H1 (cell line): Measurements from ENCODE around the gene PPP1R3F. TPM values are rescaled to one million over a fixed set of nuclear protein-coding genes. Genes with fewer than 3 reads are reported as not detected.

Source experiments
- CTCF ChIA-PET: fragments of 300-600 bp; sonication (Branson Sonifier 250); formaldehyde crosslinking; loops from one replicate; lab custom pipeline; 2021; ENCODE audit not compliant: partially characterized antibody; lab: Charles Lee
- POLR2A ChIA-PET: fragments of 300-600 bp; sonication (Branson Sonifier 250); formaldehyde crosslinking; loops from one replicate; lab custom pipeline; 2021; ENCODE audit warnings: inconsistent platforms; ENCODE audit not compliant: partially characterized antibody; lab: Charles Lee
- DNase-seq, 2 experiments: peaks; one replicate each; pipeline versions ENCODE4 v3.0.0 to v3.0.0-alpha.2; 2010 to 2022; ENCODE audit warnings: low spot score in 2 of 2, low read depth in 1 of 2, mixed read lengths in 1 of 2
- FAIRE-seq: peaks from 2 replicates; lab custom pipeline; 2011; peaks lifted over from hg19 to GRCh38; lab: Jason Lieb, UNC
- H2AFZ ChIP-seq: 2 replicates; pipeline ENCODE4 v1.8.1; 2012; ENCODE audit warnings: low read length, inconsistent platforms
- H2AK5ac ChIP-seq: 2 replicates; pipeline ENCODE4 v1.6.1; 2013; ENCODE audit warnings: low read depth, low read length
- H2BK120ac ChIP-seq: replicated peaks from 2 replicates; pipeline ENCODE3; 2013; ENCODE audit warnings: low read depth, low read length, inconsistent platforms
- H2BK12ac ChIP-seq: 2 replicates; pipeline ENCODE4 v1.6.1; 2013; ENCODE audit warnings: low read depth, low read length
- H2BK15ac ChIP-seq: 2 replicates; pipeline ENCODE4 v1.6.1; 2013; ENCODE audit warnings: low read length
- H2BK20ac ChIP-seq: 2 replicates; pipeline ENCODE4 v1.6.1; 2013; ENCODE audit warnings: low read length
- H2BK5ac ChIP-seq: 2 replicates; pipeline ENCODE4 v1.6.1; 2013; ENCODE audit warnings: low read depth, low read length
- H3K14ac ChIP-seq: 2 replicates; pipeline ENCODE4 v1.6.1; 2013; ENCODE audit warnings: inconsistent platforms; ENCODE audit not compliant: insufficient read length
- H3K18ac ChIP-seq: 2 replicates; pipeline ENCODE4 v1.6.1; 2013; ENCODE audit warnings: low read length; ENCODE audit errors: extremely low read depth
- H3K23ac ChIP-seq: 2 replicates; pipeline ENCODE4 v1.6.1; 2013; ENCODE audit warnings: inconsistent platforms; ENCODE audit not compliant: insufficient read length
- H3K23me2 ChIP-seq: 2 replicates; pipeline ENCODE4 v1.6.1; 2013; ENCODE audit warnings: low read depth, low read length
- H3K27ac ChIP-seq: 2 replicates; pipeline ENCODE4 v1.6.1; 2011; ENCODE audit warnings: low read depth, low read length, inconsistent platforms
- H3K27me3 ChIP-seq, 4 experiments: replicated peaks in 1 of 4; 1 replicate in 1 of 4; 2 replicates in 3 of 4; pipeline versions ENCODE4 v1.6.1 to v1.8.1; 2011 to 2013; ENCODE audit warnings: low read length in 3 of 4, mild to moderate bottlenecking in 3 of 4, inconsistent platforms in 2 of 4, mixed read lengths in 2 of 4, moderate library complexity in 1 of 4; ENCODE audit not compliant: control insufficient read depth in 3 of 4, insufficient read depth in 3 of 4; ENCODE audit errors: extremely low read depth in 1 of 4
- H3K36me3 ChIP-seq, 4 experiments: 2 replicates each; pipeline versions ENCODE4 v1.6.1 to v1.8.1; 2011 to 2013; ENCODE audit warnings: mild to moderate bottlenecking in 4 of 4, low read length in 3 of 4, moderate library complexity in 2 of 4, control low read depth in 1 of 4, inconsistent platforms in 1 of 4; ENCODE audit not compliant: insufficient read depth in 4 of 4, control insufficient read depth in 2 of 4
- H3K4ac ChIP-seq: replicated peaks from 2 replicates; pipeline ENCODE3; 2013; ENCODE audit warnings: low read length, low read depth, mixed read lengths, inconsistent platforms; ENCODE audit not compliant: insufficient read length
- H3K4me1 ChIP-seq, 4 experiments: replicated peaks in 1 of 4; 1 replicate in 1 of 4; 2 replicates in 3 of 4; pipeline versions ENCODE4 v1.6.1 to v1.8.1; 2011 to 2013; ENCODE audit warnings: low read length in 3 of 4, inconsistent platforms in 2 of 4, mixed read lengths in 1 of 4; ENCODE audit not compliant: insufficient read depth in 4 of 4, control insufficient read depth in 3 of 4
- H3K4me2 ChIP-seq, 2 experiments: 2 replicates each; pipeline versions ENCODE4 v1.6.1 to v1.8.1; 2011 to 2013; ENCODE audit warnings: low read depth in 2 of 2, low read length in 2 of 2, control low read depth in 1 of 2, inconsistent platforms in 1 of 2, mild to moderate bottlenecking in 1 of 2; ENCODE audit not compliant: insufficient read depth in 1 of 2
- H3K4me3 ChIP-seq, 4 experiments: fragments of 200-600, 300-600 bp in 1 of 4; sonication (generic), shearing (Covaris generic), sonication (Bioruptor Twin) in 1 of 4; 2 replicates each; pipeline versions ENCODE4 v1.5.1 to v1.8.1; 2011 to 2016; ENCODE audit warnings: low read length in 4 of 4, low read depth in 3 of 4, control low read depth in 2 of 4, inconsistent platforms in 2 of 4, mild to moderate bottlenecking in 2 of 4, mixed read lengths in 1 of 4, moderate library complexity in 1 of 4; ENCODE audit not compliant: insufficient read depth in 2 of 4; ENCODE audit errors: extremely low read depth in 1 of 4
- H3K56ac ChIP-seq: replicated peaks from 2 replicates; pipeline ENCODE3; 2013; ENCODE audit warnings: low read depth, mild to moderate bottlenecking, mixed read lengths, low read length, inconsistent platforms; ENCODE audit not compliant: insufficient read length
- H3K79me1 ChIP-seq: 2 replicates; pipeline ENCODE4 v1.6.1; 2013; ENCODE audit warnings: low read depth, low read length, control low read depth
- H3K79me2 ChIP-seq, 2 experiments: 2 replicates each; pipeline versions ENCODE4 v1.6.1 to v1.8.1; 2012 to 2013; ENCODE audit warnings: low read length in 2 of 2, mild to moderate bottlenecking in 2 of 2, inconsistent platforms in 1 of 2; ENCODE audit not compliant: insufficient read depth in 2 of 2, control insufficient read depth in 1 of 2
- H3K9ac ChIP-seq, 4 experiments: replicated peaks in 1 of 4; 1 replicate in 1 of 4; 2 replicates in 3 of 4; pipeline versions ENCODE4 v1.6.1 to v1.8.1; 2011 to 2013; ENCODE audit warnings: low read depth in 3 of 4, low read length in 3 of 4, control low read depth in 2 of 4, mild to moderate bottlenecking in 2 of 4, moderate library complexity in 2 of 4, inconsistent platforms in 1 of 4; ENCODE audit errors: extremely low read depth in 1 of 4
- H3K9me3 ChIP-seq, 2 experiments: 2 replicates each; pipeline versions ENCODE4 v1.6.1 to v1.8.1; 2012 to 2013; ENCODE audit warnings: mild to moderate bottlenecking in 2 of 2, moderate library complexity in 2 of 2, control low read depth in 1 of 2, inconsistent platforms in 1 of 2, low read depth in 1 of 2, low read length in 1 of 2, mixed read lengths in 1 of 2; ENCODE audit not compliant: insufficient read depth in 2 of 2
- H4K20me1 ChIP-seq, 2 experiments: replicated peaks in 1 of 2; 2 replicates each; pipeline versions ENCODE3 to v1.8.1; 2011 to 2013; ENCODE audit warnings: inconsistent platforms in 2 of 2, low read length in 2 of 2, mild to moderate bottlenecking in 1 of 2; ENCODE audit not compliant: insufficient read depth in 2 of 2, control insufficient read depth in 1 of 2
- H4K5ac ChIP-seq: 2 replicates; pipeline ENCODE4 v1.6.1; 2013; ENCODE audit warnings: low read length, low read depth, mixed read lengths, inconsistent platforms; ENCODE audit not compliant: insufficient read length
- H4K8ac ChIP-seq: 2 replicates; pipeline ENCODE4 v1.8.0; 2013; ENCODE audit warnings: mild to moderate bottlenecking, moderate library complexity, low read length, inconsistent platforms; ENCODE audit not compliant: insufficient read depth; ENCODE audit errors: extremely low read depth
- H4K91ac ChIP-seq: replicated peaks from 2 replicates; pipeline ENCODE3; 2013; ENCODE audit warnings: low read length, mixed read lengths, inconsistent platforms; ENCODE audit not compliant: insufficient read length
- BCL11A ChIP-seq, 2 experiments: IDR thresholded peaks; one replicate each; pipeline ENCODE4 v1.6.1; 2011; ENCODE audit warnings: low read depth in 2 of 2, low read length in 2 of 2, mild to moderate bottlenecking in 2 of 2
- GABPA ChIP-seq: IDR thresholded peaks from 2 replicates; pipeline ENCODE4 v1.6.1; 2011; ENCODE audit warnings: mild to moderate bottlenecking, low read length, moderate library complexity, borderline replicate concordance; ENCODE audit not compliant: insufficient read depth
- GTF2F1 ChIP-seq: IDR thresholded peaks from 2 replicates; pipeline ENCODE4 v1.6.1; 2012; ENCODE audit warnings: low read depth, low read length, improper control_type of control experiment, borderline replicate concordance
- HDAC2 ChIP-seq, 2 experiments: fragments of 300-600 bp in 1 of 2; sonication (generic) in 1 of 2; IDR thresholded peaks; 2 replicates each; pipeline ENCODE4 v1.6.1; 2011 to 2012; ENCODE audit warnings: low read depth in 2 of 2, low read length in 2 of 2, mild to moderate bottlenecking in 2 of 2, moderate library complexity in 2 of 2, borderline replicate concordance in 1 of 2, inconsistent platforms in 1 of 2
- SIN3A ChIP-seq, 2 experiments: IDR thresholded peaks in 1 of 2; conservative IDR thresholded peaks in 1 of 2; 2 replicates each; pipeline ENCODE4 v1.6.1; 2011 to 2012; ENCODE audit warnings: low read length in 2 of 2, improper control_type of control experiment in 1 of 2, low read depth in 1 of 2, mild to moderate bottlenecking in 1 of 2
- SIX5 ChIP-seq: IDR thresholded peaks from 2 replicates; pipeline ENCODE4 v1.6.1; 2011; ENCODE audit warnings: mild to moderate bottlenecking, low read depth, low read length
- SP1 ChIP-seq: IDR thresholded peaks from 2 replicates; pipeline ENCODE4 v1.6.1; 2011; ENCODE audit warnings: low read depth, low read length
- SRF ChIP-seq: IDR thresholded peaks from 2 replicates; pipeline ENCODE4 v1.6.1; 2011; ENCODE audit warnings: mild to moderate bottlenecking, low read depth, low read length, moderate library complexity
- SUZ12 ChIP-seq: fragments of 200-600 bp; sonication (generic); IDR thresholded peaks from 2 replicates; pipeline ENCODE4 v1.6.1; 2012; ENCODE audit warnings: mild to moderate bottlenecking, inconsistent platforms, low read length, moderate library complexity, mixed read lengths
- WGBS, 2 experiments: shearing (Covaris generic) in 1 of 2; methylation state at CpG; one replicate each; pipeline versions ENCODE4 v1.1.6 to v1.1.7; 2013 to 2015; ENCODE audit warnings: low lambda C conversion rate in 2 of 2, mixed read lengths in 2 of 2, inconsistent platforms in 1 of 2, low coverage in 1 of 2, missing lambda C conversion rate in 1 of 2; ENCODE audit not compliant: insufficient replicate concordance in 2 of 2, insufficient coverage in 1 of 2, insufficient read length in 1 of 2; ENCODE audit errors: extremely low coverage in 1 of 2, missing lambda C conversion rate in 1 of 2; 5-methylcytosine and 5-hydroxymethylcytosine counted together
- polyA plus RNA-seq, 7 experiments: library from polyadenylated mRNA; depleted of rRNA in 3 of 7; stranded (reverse) in 5 of 7; unstranded in 2 of 7; fragments of >200 nt in 5 of 7; fragments of 200-250 nt in 2 of 7; gene quantifications; 1 replicate in 5 of 7; 2 replicates in 1 of 7; 4 replicates in 1 of 7; pipeline versions ENCODE4 v1.2.1 to v1.2.3, GENCODE V29; 2011 to 2013; ENCODE audit warnings: missing spikeins in 2 of 7, mixed read lengths in 2 of 7
- total RNA-seq: library from RNA; stranded (reverse); fragmentation: NEBNext Ultra II Directional; extraction: Animal tissue kit (Norgen Biotek cat#: 25700); gene quantifications from 2 replicates; pipeline ENCODE4 v1.2.1, GENCODE V29; 2021
- TF ChIP-seq, protein P1 (sequence below): IDR thresholded peaks from 2 replicates; pipeline ENCODE4 v1.6.1; 2011; ENCODE audit warnings: low read length, improper control_type of control experiment

The PPP1R3F gene
- total and polyA plus RNA-seq, 2 of the 8 experiments (the other 6 are each of a cell fraction or from before 2014, with no cell fraction given), result 5.1 to 6.8 TPM

DNA sequence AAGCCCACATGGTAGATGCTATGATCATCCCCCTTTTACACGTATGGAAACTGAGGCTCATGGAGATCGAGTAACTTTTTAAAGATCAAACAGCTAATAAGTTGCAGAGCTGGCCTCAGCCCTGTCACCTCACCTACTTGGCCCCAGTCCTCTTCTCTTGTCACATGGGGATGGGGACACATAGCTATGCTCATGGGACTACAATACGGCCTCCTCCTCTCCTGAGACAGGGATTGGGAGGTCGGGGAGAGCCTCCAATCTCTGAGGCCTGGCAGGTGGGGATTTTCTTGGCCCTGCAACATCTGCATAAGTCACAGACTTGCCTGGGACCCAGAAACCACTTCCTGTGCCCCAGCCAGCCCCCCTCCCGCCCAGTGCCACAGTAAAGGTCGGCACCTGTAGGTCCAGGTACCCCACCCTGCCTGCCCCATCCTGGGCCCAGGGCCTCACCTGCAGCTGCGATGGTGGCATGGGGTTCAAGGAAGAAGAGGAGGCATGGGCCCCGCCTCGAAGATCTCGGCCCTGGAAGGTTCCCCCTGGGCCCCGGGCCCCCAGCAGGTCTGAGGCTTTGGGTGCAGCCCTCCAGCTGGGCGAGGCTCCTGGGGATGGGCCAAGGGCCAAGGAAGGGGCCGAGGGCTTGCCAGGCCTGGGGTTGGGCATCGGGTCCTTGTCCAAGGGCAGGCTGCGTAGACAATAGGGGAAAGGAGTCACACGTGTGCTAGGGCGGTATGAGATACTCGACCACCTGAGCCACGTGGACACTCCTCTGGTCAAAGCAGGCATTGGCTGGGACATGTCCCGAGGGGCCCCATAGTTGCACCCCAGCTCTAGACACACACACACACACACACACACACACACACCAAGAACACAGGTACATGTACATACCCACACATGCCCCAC lies 11.5 kb upstream of the PPP1R3F start:
- no peak overlapping the region for H2AFZ ChIP-seq
- H3K4me2 ChIP-seq, result no peak overlapping the region
- no peak overlapping the region for H2AK5ac ChIP-seq
- no peak overlapping the region for H2BK15ac ChIP-seq
- WGBS, 2 experiments, result 83% methylated on average over 9 of the region's 20 CpGs; no CpG with 5 or more reads in 1 of the 2 experiments
- no peak overlapping the region for H4K5ac ChIP-seq
- H4K20me1 ChIP-seq, result no peaks in the 10 kb centered on the region
- no peak overlapping the region for H2BK12ac ChIP-seq
- H3K27me3 ChIP-seq, result no peaks in the 10 kb centered on the region
- FAIRE-seq (no peak), DNase-seq (no peak)
- no peak overlapping the region for H4K8ac ChIP-seq
- no peak overlapping the region for H4K91ac ChIP-seq
- ChIA-PET CTCF (interaction anchor here (2.2 kb wide), 1 partner anchor 66 kb away, joined by 6 read pairs; no protein-coding TSS in a partner anchor), POLR2A (interaction anchor here (0.7 to 2.1 kb wide), 5 partner anchors 10 to 73 kb away, joined by 3 to 7 read pairs (median 3); no protein-coding TSS in a partner anchor)
- no peak overlapping the region for H3K9ac ChIP-seq
- H3K27ac ChIP-seq, result no peak overlapping the region
- H3K14ac ChIP-seq, result no peak overlapping the region
- no peak overlapping the region for H3K4me3 ChIP-seq
- H2BK20ac ChIP-seq, result no peak overlapping the region
- H3K4me1 ChIP-seq, result no peaks in the 10 kb centered on the region; a peak in 1 of 7 replicates
- H3K79me2 ChIP-seq, result no peaks in the 10 kb centered on the region
- H3K56ac ChIP-seq, result no peak overlapping the region
- no peaks in the 10 kb centered on the region for H3K79me1 ChIP-seq
- H2BK120ac ChIP-seq, result no peak overlapping the region
- no peaks in the 10 kb centered on the region for H3K23me2 ChIP-seq
- H2BK5ac ChIP-seq, result no peak overlapping the region
- H3K36me3 ChIP-seq, result no peaks in the 10 kb centered on the region
- no peak overlapping the region for H3K23ac ChIP-seq
- H3K9me3 ChIP-seq, result no peaks in the 10 kb centered on the region
- no peak overlapping the region for H3K4ac ChIP-seq
- H3K18ac ChIP-seq, result no peak overlapping the region
- TF ChIP-seq GTF2F1 (no peak), SIX5 (no peak), HDAC2 (IDR thresholded peaks at IDR 0.05; ENCODE audit: borderline replicate concordance in 1 of 2, low read depth in 2 of 2, low read length in 2 of 2) (no peak), SRF (no peak), BCL11A (IDR thresholded peaks at IDR 0.05; ENCODE audit: low read depth in 2 of 2, low read length in 2 of 2) (no peak), SUZ12 (no peak), SIN3A (conservative IDR thresholded peaks at IDR 0.05 in 1 of 2, IDR thresholded peaks at IDR 0.05 in 1 of 2; ENCODE audit: low read depth in 1 of 2, low read length in 2 of 2) (no peak), SP1 (no peak), GABPA (no peak)
- TF ChIP-seq, protein P1, sequence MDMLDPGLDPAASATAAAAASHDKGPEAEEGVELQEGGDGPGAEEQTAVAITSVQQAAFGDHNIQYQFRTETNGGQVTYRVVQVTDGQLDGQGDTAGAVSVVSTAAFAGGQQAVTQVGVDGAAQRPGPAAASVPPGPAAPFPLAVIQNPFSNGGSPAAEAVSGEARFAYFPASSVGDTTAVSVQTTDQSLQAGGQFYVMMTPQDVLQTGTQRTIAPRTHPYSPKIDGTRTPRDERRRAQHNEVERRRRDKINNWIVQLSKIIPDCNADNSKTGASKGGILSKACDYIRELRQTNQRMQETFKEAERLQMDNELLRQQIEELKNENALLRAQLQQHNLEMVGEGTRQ, result no peak
